ENCODE measurements around the gene IMMP1L.

DNA sequence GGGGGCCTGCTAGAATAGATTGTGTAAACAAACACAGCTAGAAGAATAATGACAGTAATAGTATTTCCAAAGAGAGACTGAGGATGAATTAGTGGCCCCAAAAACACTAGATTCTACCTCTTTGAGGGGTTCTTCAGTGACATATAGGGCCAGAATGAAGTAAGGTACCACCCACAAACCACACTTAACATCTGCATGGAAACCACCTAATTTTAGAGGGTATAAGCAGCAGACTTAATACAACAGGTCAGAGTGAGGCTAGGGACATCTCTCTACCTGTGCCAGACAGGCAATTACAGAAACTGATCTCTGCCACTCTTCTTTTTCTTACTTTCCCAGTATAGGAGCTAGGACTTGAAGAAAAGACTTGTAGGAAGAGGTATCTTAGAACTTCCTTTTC is 20.3 kb upstream of the IMMP1L start:
- TF ChIP-seq, protein P1, sequence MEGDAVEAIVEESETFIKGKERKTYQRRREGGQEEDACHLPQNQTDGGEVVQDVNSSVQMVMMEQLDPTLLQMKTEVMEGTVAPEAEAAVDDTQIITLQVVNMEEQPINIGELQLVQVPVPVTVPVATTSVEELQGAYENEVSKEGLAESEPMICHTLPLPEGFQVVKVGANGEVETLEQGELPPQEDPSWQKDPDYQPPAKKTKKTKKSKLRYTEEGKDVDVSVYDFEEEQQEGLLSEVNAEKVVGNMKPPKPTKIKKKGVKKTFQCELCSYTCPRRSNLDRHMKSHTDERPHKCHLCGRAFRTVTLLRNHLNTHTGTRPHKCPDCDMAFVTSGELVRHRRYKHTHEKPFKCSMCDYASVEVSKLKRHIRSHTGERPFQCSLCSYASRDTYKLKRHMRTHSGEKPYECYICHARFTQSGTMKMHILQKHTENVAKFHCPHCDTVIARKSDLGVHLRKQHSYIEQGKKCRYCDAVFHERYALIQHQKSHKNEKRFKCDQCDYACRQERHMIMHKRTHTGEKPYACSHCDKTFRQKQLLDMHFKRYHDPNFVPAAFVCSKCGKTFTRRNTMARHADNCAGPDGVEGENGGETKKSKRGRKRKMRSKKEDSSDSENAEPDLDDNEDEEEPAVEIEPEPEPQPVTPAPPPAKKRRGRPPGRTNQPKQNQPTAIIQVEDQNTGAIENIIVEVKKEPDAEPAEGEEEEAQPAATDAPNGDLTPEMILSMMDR (conservative IDR thresholded peaks at IDR 0.05; ENCODE audit: low read depth, low read length), result no peak
- no peak for TF ChIP-seq EZH2 (IDR thresholded peaks at IDR 0.05; ENCODE audit: low read length, unreplicated experiment)
